ENCODE measurements around the gene CTNNBIP1.

CTNNBIP1 gene

DNA sequence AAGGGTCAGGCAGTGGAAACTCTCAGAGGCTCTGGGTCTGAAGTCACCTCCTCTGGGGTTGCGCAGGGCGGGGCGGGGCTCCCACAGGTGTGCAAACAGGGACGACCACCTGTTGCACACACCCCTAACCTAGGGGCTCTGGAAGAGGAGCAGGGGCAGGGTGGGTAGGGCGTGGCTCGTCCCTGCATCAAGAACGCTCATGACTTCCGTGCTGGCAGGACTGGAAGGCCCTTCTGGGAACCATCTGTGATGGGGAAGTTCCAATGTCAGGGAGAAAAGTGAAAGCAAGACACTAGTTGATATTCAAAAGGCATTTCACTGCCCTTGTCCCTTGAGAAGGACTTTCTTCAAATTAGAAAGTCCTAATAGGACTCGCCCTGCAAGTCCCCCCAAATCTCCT lies 64.2 kb downstream of the CTNNBIP1 start:
- no peaks in the 10 kb centered on the region for H3K27me3 ChIP-seq
- H3K4me3 ChIP-seq (ENCODE audit: low read depth, low read length): no peak overlapping the region
- no peaks in the 10 kb centered on the region for H3K36me3 ChIP-seq
- no peaks in the 10 kb centered on the region for H3K9me3 ChIP-seq
- TF ChIP-seq CTCF (IDR thresholded peaks at IDR 0.05; ENCODE audit: low read depth, low read length): no peak
- H3K4me1 ChIP-seq: no peaks in the 10 kb centered on the region
- no peak for DNase-seq

- TF ChIP-seq CTCF (IDR thresholded peaks at IDR 0.05; ENCODE audit: low read depth, low read length): no peak
- no peaks in the 10 kb centered on the region for H3K36me3 ChIP-seq
- H3K27me3 ChIP-seq: no peaks in the 10 kb centered on the region
- H3K9me3 ChIP-seq: no peaks in the 10 kb centered on the region
- no peak for DNase-seq
- no peaks in the 10 kb centered on the region for H3K4me1 ChIP-seq
- H3K4me3 ChIP-seq (ENCODE audit: low read depth, low read length): no peak overlapping the region
Observed at GRCh38 chr1:9844756-9845155, 65.3 kb downstream of the CTNNBIP1 start.

DNA sequence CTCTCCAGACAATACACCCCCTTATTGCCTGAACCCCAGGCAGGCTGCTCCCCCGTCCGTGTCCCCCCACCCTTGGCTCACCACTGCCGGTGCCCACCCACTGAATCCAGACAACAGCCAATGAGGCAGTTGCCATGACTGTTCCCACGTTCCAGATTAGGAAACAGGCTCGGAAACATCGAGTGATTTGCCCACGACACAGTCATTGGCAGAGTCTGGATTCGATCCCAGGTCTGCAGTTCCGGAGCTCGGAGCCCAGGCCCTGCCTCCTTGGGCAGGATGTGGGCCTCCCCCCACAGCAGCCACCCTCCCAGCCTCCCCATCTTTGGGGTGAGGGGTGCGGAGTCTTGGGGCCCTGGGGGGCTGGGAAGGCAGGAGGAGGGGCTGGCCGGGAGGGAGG lies 66.0 kb downstream of the CTNNBIP1 start:
- H3K27me3 ChIP-seq: no peaks in the 10 kb centered on the region
- DNase-seq: no peak
- H3K4me1 ChIP-seq: no peaks in the 10 kb centered on the region
- H3K4me3 ChIP-seq (ENCODE audit: low read depth, low read length): no peak overlapping the region
- no peak for TF ChIP-seq CTCF (IDR thresholded peaks at IDR 0.05; ENCODE audit: low read depth, low read length)
- no peaks in the 10 kb centered on the region for H3K9me3 ChIP-seq
- no peaks in the 10 kb centered on the region for H3K36me3 ChIP-seq

DNA sequence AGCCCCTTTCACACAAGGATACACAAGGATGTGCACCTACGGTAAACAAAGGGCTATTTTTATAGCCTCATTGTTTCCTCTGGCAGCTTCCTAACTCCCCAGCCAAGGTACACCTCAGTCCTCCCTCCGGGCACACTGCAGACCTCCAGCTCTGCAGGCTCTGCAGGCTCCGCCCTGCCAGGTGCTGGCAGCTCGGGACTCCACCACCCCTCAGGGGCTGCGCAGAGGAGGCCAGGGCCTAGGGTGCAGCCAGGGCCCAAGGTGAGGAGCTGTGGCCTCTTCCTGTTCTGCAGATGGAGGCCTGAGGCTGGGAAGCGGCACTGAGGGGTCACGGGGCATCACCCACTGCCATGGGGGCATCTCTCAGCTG lies 66.5 kb downstream of the CTNNBIP1 start:
- H3K4me3 ChIP-seq (ENCODE audit: low read depth, low read length): no peak overlapping the region
- no peaks in the 10 kb centered on the region for H3K27me3 ChIP-seq
- H3K4me1 ChIP-seq: no peaks in the 10 kb centered on the region
- H3K9me3 ChIP-seq: no peaks in the 10 kb centered on the region
- no peak for TF ChIP-seq CTCF (IDR thresholded peaks at IDR 0.05; ENCODE audit: low read depth, low read length)
- DNase-seq: no peak
- no peaks in the 10 kb centered on the region for H3K36me3 ChIP-seq

- no peak for TF ChIP-seq CTCF (IDR thresholded peaks at IDR 0.05; ENCODE audit: low read depth, low read length)
- no peaks in the 10 kb centered on the region for H3K4me1 ChIP-seq
- H3K4me3 ChIP-seq (ENCODE audit: low read depth, low read length): no peak overlapping the region
- no peaks in the 10 kb centered on the region for H3K9me3 ChIP-seq
- no peak for DNase-seq
- H3K36me3 ChIP-seq: no peaks in the 10 kb centered on the region
- no peaks in the 10 kb centered on the region for H3K27me3 ChIP-seq
Observed at GRCh38 chr1:9842781-9843575, 67.1 kb downstream of the CTNNBIP1 start.

DNA sequence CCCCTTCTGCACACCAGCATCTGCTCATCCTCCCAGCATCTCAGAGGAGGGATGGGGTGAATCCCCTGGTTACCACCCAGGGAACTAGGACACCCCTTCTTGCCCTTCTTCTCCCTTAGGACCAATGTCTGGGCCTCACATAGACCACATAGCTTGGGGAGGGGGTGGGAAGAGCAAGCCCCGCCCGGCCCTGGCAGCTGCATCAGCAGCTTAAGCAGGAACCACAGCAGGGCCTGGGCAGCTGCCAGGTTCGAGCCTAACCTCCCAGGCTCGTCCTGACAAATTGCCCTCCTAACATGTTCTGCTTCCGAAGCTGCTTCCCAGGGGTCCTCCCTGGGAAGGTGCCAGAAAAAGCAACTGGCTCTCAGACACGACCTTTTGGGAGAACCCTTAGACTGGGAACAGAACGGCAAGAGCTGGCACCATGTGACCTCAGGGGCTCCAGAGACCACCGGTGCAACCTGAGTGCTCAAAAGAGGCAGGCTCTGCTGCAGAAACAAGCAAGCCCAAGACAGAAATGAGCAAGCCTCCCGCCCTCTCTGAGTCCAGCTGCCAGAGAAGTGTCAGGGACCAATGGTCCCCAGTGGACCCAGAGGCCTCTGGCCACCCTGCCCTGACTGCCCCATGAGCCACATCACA lies 67.9 kb downstream of the CTNNBIP1 start:
- no peak for TF ChIP-seq CTCF (IDR thresholded peaks at IDR 0.05; ENCODE audit: low read depth, low read length)
- DNase-seq: no peak
- Histone ChIP-seq H3K27me3 (no peaks in the 10 kb centered on the region), H3K4me1 (no peaks in the 10 kb centered on the region), H3K9me3 (no peaks in the 10 kb centered on the region), H3K36me3 (no peaks in the 10 kb centered on the region), H3K4me3 (ENCODE audit: low read depth, low read length) (no peak overlapping the region)
